HTR-8/SVneo (cell line): ENCODE measurements around the gene PRKCA.

Source experiments
- DNase-seq: peaks from one replicate; pipeline ENCODE4 v3.0.0; 2011; ENCODE audit warnings: low spot score, mixed read lengths; ENCODE audit not compliant: insufficient read length
- FAIRE-seq: peaks from 2 replicates; lab custom pipeline; 2011; peaks lifted over from hg19 to GRCh38; lab: Jason Lieb, UNC

PRKCA gene

GRCh38 chr17:66406701-66407644 is 104.6 kb downstream of the PRKCA start:
- FAIRE-seq (no peak), DNase-seq (no peak)

- DNase-seq (no peak), FAIRE-seq (no peak)
These were observed 105.5 kb downstream of the PRKCA start for GRCh38 chr17:66407864-66408263.

GRCh38 chr17:66411520-66411919 is 109.1 kb downstream of the PRKCA start:
- DNase-seq (no peak), FAIRE-seq (no peak)

DNA sequence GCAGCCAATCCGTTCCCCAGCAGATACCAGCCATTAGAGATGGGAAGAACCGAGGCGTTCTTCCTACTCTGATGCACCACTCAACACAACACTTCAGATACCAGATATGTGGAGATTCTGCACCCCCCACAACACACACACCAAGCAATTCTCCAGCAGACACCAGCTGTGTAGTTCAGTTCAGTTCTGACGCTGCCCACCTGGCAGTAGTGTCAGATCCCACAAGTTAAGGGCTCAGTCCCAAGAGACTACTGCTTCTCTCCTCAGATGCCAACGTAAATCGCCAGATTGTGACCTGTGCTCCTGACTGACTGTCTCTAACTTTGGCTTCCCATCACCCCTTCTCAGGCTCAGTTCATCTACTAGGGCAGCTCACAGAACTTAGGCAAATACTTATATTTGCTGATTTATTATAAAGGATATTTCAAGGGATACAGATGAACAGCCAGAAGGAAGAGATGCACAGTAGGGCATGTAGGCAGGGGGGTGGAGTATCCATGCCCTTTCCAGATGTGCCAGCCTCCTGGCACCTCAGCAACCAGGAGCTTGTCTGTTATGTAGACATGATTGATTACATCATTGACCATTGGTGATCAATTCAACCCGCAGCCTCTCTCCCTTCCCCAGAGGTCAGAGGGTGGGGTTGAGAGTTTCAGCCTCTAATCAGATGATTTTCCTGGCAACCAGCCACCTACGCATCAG is 110.6 kb downstream of the PRKCA start:
- FAIRE-seq (no peak), DNase-seq (no peak)

GRCh38 chr17:66413559-66414520 is 111.4 kb downstream of the PRKCA start:
- no peak for DNase-seq
- FAIRE-seq = no peak

DNA sequence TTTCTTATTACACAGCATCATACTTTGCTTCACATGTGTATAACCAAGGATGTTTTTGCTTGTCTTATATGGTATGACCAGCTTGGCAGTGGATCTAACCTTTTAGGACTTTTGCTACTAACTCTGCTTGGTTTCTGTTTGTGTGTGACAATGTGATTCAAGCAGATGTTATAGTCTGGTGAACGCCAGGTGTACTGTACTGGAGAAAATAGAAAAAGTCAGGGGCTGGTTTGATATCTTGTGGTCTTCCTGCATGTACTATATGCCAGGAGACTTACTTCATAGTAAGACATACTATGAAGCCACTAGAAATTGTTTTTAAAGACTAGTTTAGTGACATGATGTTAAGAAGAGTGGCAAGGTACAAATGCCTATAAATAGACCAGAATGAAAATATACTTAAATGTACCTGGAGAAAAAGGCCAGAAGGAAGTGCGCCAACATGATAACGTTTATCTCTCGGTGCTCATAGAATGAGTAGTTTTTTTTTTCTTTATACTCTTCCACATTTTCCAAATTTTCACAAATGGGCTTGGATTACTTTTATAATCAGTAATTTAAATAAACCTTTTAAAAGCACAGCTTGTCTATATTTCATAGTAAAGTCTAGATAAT is 112.3 kb downstream of the PRKCA start:
- DNase-seq (no peak), FAIRE-seq (peak; percentile 83)

DNA sequence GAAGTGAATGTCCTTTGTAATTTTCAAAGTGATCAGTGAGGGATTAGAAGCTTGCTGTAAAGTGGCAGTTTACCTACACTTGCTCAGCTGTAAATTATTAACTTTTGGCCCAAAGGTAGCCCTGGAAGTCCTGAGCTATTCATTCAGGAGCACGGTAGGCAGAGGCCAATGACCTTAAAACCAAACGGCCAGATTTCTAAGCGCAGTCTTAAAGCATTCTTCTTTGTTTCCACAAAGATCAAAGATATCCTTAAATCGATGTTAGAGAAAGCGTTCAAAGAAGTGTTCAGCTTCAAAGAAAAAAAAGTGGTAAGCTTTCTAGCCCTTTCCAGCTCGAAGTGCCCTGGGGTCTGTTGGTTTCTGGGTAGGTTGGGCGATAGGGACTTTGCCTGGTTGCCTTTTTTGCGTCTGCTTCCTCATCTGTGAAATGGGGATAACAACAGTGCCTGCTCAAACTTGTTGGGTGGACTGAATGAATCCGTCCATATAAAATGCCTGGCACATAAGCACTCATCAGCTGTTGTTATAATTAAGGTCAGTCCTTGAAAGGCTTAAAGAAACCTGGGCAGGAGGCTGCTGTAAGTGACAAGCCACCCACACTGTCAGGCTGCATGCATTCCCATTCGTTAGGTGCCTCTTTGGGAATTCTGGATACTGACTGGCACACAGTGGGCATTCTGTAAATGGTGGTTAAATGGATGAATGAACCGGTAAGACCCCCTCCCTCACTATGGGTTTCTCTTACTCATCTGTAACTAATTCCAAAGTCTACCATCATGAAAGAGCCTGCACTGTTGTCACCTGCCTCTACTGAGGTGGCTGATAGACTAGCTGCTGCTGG is 113.2 kb downstream of the PRKCA start:
- FAIRE-seq = no peak
- no peak for DNase-seq

- FAIRE-seq (peak; percentile 60), DNase-seq (no peak)
These were observed 114.0 kb downstream of the PRKCA start for GRCh38 chr17:66416207-66416940.

DNA sequence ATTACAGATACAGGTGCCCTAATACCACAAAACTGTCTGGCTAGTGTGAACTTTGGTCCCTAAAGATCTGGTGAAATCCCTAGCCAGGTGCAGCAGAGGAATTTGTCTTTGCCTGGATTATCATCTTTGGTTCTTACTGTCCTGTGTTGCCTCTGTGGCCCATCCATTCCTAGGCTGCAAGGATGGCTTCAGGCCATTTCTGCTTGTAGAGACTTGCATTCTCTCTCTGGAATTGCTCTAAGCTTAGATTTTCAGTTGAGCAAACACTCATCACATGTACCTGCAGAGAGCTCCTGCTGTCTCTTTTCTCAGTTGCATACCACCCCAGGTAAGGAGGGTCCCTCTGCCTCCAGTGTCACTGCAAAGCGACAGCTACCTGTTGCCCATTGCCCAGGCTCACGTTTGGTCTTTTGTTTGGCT is 114.9 kb downstream of the PRKCA start:
- FAIRE-seq = no peak
- no peak for DNase-seq

DNA sequence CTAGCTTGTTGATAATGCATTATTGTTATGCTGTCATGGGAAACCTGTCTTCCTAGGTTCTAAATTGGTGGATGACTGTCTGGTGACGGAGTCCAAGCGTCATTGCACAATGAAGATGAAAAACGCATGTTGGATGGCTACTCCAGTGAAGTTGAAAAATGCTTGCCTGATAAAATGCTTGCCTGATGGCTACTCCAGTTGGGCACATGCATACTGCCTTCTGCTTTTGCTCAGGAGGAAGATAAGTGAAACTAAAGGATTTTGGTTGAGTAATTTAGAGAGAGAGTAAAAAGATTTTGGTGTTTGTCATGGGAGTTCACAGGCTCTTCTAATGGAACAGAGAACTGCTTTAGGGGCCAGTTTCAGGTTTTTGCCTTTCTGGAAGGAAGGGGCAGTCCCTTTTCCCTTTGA is 118.6 kb downstream of the PRKCA start:
- DNase-seq = no peak
- FAIRE-seq = no peak

GRCh38 chr17:66422186-66422585 is 119.8 kb downstream of the PRKCA start:
- no peak for DNase-seq
- FAIRE-seq = no peak

- DNase-seq = no peak
- no peak for FAIRE-seq
These were observed 120.9 kb downstream of the PRKCA start for GRCh38 chr17:66423056-66423955.

DNA sequence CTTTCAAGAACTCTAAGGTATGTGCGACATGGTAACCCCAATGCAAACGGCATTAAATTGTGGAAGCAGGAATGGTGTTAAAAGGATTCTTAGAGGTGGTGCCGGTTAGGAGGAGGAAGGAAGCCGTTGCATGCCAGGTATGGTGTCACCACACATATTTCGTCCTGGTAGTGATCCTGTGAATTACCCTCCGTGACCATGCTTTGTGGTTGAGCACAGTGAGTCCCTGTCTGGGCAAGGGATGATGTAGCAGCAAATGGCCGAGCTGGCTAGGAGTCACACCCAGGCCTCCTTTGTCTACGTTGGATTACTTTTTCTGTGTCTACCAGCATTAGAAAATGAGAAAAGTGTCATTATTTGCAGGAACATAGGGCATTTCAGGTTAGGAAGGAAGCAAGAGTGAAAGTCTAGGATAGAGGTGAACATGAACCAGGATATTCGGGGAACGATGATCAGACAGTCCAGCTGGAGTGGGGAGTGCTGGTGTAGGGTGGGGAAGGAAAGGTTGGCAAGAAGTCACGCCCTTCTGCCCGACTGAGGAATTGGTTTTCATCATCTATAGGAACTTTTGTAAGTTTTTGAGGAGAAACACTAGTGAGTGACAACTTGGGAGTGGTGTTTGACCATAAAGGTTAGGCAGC is 123.5 kb downstream of the PRKCA start:
- FAIRE-seq (no peak), DNase-seq (no peak)

GRCh38 chr17:66426397-66427033 is 124.1 kb downstream of the PRKCA start:
- peak; percentile 72 for FAIRE-seq
- peak; percentile 54 for DNase-seq

DNA sequence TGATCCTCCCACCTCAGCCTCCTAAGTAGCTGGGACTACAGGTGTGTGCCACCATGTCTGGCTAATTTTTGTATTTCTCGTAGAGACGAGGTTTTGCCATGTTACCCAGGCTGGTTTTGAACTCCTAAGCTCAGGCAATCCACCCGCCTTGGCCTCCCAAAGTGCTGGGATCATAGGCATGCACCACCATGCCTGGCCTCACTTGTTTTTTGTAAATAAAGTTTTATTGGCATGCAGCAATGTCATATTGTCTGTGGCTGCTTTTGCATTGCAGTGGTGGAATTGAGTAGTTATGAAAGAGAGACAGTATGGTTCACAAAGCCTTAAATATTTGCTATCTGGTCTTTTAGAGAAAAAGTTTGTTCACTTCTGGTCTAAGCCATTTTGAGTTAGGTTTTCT is 124.7 kb downstream of the PRKCA start:
- DNase-seq (no peak), FAIRE-seq (no peak)

DNA sequence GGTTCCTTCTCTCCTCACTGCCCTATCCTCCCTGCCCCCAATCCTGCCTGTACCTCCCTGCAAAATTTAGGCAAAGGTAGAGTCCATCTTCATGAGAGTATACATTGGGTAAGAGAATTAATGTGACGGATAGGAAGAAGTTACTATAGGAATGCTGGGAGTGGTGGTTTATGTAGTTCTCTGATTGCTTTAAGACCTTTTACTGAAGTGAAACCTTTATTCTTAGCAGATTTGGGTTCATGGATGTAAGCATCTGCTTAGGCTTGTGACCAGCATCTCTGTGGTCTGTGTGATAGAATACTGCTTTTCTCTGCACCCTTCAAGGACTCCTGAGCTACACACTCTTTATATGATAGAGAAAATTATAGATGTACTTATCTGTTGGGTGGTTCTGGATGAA is 127.3 kb downstream of the PRKCA start:
- DNase-seq = no peak
- no peak for FAIRE-seq
